Measurements from ENCODE around the gene GALT.

Gene GALT

GRCh38 chr9:34651876-34652601 lies 5.6 kb downstream of the GALT start, which contains the start of gene IL11RA:
Gene IL11RA (plus strand): TSS chr9:34652185. CDS start chr9:34655218, 3,033 bp downstream.
- DNase-seq (ENCODE audit: low spot score): peak; percentile 71

GRCh38 chr9:34652602-34653000 lies 6.1 kb downstream of the GALT start:
- DNase-seq (ENCODE audit: low spot score): no peak

GRCh38 chr9:34653151-34654072 lies 6.9 kb downstream of the GALT start:
- DNase-seq (ENCODE audit: low spot score): no peak

- DNase-seq (ENCODE audit: low spot score): no peak
These were observed 8.0 kb downstream of the GALT start for GRCh38 chr9:34654323-34655051.

GRCh38 chr9:34655394-34655793 lies 8.9 kb downstream of the GALT start:
- no peak for DNase-seq (ENCODE audit: low spot score)

- no peak for DNase-seq (ENCODE audit: low spot score)
These were observed 10.5 kb downstream of the GALT start for GRCh38 chr9:34656992-34657391.

GRCh38 chr9:34658461-34658860 lies 12.0 kb downstream of the GALT start:
- DNase-seq (ENCODE audit: low spot score): no peak

GRCh38 chr9:34659592-34660253 lies 13.2 kb downstream of the GALT start:
- peak; percentile 32 for DNase-seq (ENCODE audit: low spot score)

GRCh38 chr9:34662526-34663302 lies 16.2 kb downstream of the GALT start, which contains the start of gene CCL27:
Gene CCL27 (minus strand): TSS chr9:34662657. CDS start chr9:34662633, 24 bp downstream.
- DNase-seq (ENCODE audit: low spot score): peak; percentile 67

GRCh38 chr9:34663303-34663605 lies 16.8 kb downstream of the GALT start:
- DNase-seq (ENCODE audit: low spot score): peak; percentile 87

- DNase-seq (ENCODE audit: low spot score): peak; percentile 88
These were observed 18.0 kb downstream of the GALT start for GRCh38 chr9:34664281-34665066.

- DNase-seq (ENCODE audit: low spot score): no peak
These were observed 18.5 kb downstream of the GALT start for GRCh38 chr9:34665067-34665380.

GRCh38 chr9:34665381-34666250 lies 19.1 kb downstream of the GALT start:
- peak; percentile 92 for DNase-seq (ENCODE audit: low spot score)

GRCh38 chr9:34669809-34670562 lies 23.5 kb downstream of the GALT start:
- no peak for DNase-seq (ENCODE audit: low spot score)

- no peak for DNase-seq (ENCODE audit: low spot score)
These were observed 24.8 kb downstream of the GALT start for GRCh38 chr9:34671307-34671706.

GRCh38 chr9:34674440-34674839 lies 28.0 kb downstream of the GALT start:
- no peak for DNase-seq (ENCODE audit: low spot score)

- DNase-seq (ENCODE audit: low spot score): peak; percentile 62
These were observed 28.7 kb downstream of the GALT start for GRCh38 chr9:34675048-34675714.

GRCh38 chr9:34675869-34676268 lies 29.4 kb downstream of the GALT start:
- DNase-seq (ENCODE audit: low spot score): no peak
